Endothelial cell of umbilical vein (primary cell): Measurements from ENCODE around the gene THSD7A. TPM values are rescaled to one million over a fixed set of nuclear protein-coding genes. Genes with fewer than 3 reads are reported as not detected.

Experiments used
- BruUV-seq: library from RNA; stranded (reverse); fragments of 400-500 nt; replicated peaks from 2 replicates; lab custom pipeline; 2021; lab: Mats Ljungman, UMichigan
- CTCF ChIA-PET: fragments of 300-600, 350-600 bp; sonication (Branson Sonifier 250); formaldehyde crosslinking; loops from one replicate; lab custom pipeline; 2021; ENCODE audit warnings: antibody characterized with exemption, inconsistent platforms; lab: Charles Lee
- POLR2A ChIA-PET: fragments of 300-600, 350-600 bp; sonication (Branson Sonifier 250); formaldehyde crosslinking; loops from one replicate; lab custom pipeline; 2021; ENCODE audit warnings: antibody characterized with exemption, inconsistent platforms; lab: Charles Lee
- DNase-seq: peaks from one replicate; pipeline ENCODE4 v3.0.0-alpha.2; 2011; ENCODE audit warnings: low read depth, low spot score
- FAIRE-seq: peaks from 2 replicates; lab custom pipeline; 2011; peaks lifted over from hg19 to GRCh38; lab: Jason Lieb, UNC
- H2AFZ ChIP-seq: 2 replicates; pipeline ENCODE4 v1.6.0; 2012; ENCODE audit warnings: low read depth, low read length, control low read depth, inconsistent platforms
- H3K27ac ChIP-seq: 2 replicates; pipeline ENCODE4 v1.5.1; 2011; ENCODE audit warnings: low read depth, mild to moderate bottlenecking, control low read depth, low read length, moderate library complexity; ENCODE audit not compliant: insufficient read depth
- H3K27me3 ChIP-seq, 2 experiments: 2 replicates each; pipeline versions ENCODE4 v1.6.0 to v1.6.1; 2011; ENCODE audit warnings: low read length in 2 of 2, mixed read lengths in 1 of 2; ENCODE audit not compliant: control insufficient read depth in 2 of 2, insufficient read depth in 2 of 2
- H3K36me3 ChIP-seq, 2 experiments: 2 replicates in 1 of 2; 3 replicates in 1 of 2; pipeline ENCODE4 v1.5.1; 2011; ENCODE audit warnings: low read length in 2 of 2, mild to moderate bottlenecking in 1 of 2, moderate library complexity in 1 of 2; ENCODE audit not compliant: control insufficient read depth in 2 of 2, insufficient read depth in 2 of 2; ENCODE audit errors: extremely low read depth in 1 of 2
- H3K4me1 ChIP-seq: 3 replicates; pipeline ENCODE4 v1.5.1; 2011; ENCODE audit warnings: mild to moderate bottlenecking, low read length; ENCODE audit not compliant: control insufficient read depth, insufficient read depth; ENCODE audit errors: extremely low read depth
- H3K4me2 ChIP-seq: 2 replicates; pipeline ENCODE4 v1.6.1; 2011; ENCODE audit warnings: low read length, control low read depth, mixed read lengths; ENCODE audit not compliant: insufficient read depth
- H3K4me3 ChIP-seq, 3 experiments: fragments of 200-600 bp in 1 of 3; sonication (generic), shearing (Covaris generic) in 1 of 3; replicated peaks in 1 of 3; 2 replicates each; pipeline ENCODE4 v1.5.1; 2011 to 2016; ENCODE audit warnings: control low read depth in 3 of 3, low read length in 3 of 3, mild to moderate bottlenecking in 2 of 3, inconsistent platforms in 1 of 3, low read depth in 1 of 3, moderate library complexity in 1 of 3; ENCODE audit not compliant: insufficient read depth in 1 of 3
- H3K79me2 ChIP-seq: 2 replicates; pipeline ENCODE4 v1.6.0; 2012; ENCODE audit warnings: low read length, inconsistent platforms; ENCODE audit not compliant: control insufficient read depth, insufficient read depth
- H3K9ac ChIP-seq: replicated peaks from 2 replicates; pipeline ENCODE3; 2011; ENCODE audit warnings: low read length, control low read depth; ENCODE audit not compliant: insufficient read depth; ENCODE audit errors: extremely low read depth
- H3K9me1 ChIP-seq: replicated peaks from 3 replicates; pipeline ENCODE4 v1.6.0; 2011; ENCODE audit warnings: mild to moderate bottlenecking, low read length; ENCODE audit not compliant: control insufficient read depth, insufficient read depth; ENCODE audit errors: extremely low read depth
- H3K9me3 ChIP-seq: replicated peaks from 2 replicates; pipeline ENCODE4 v1.5.1; 2012; ENCODE audit warnings: low read length, inconsistent platforms; ENCODE audit not compliant: control insufficient read depth, insufficient read depth
- H4K20me1 ChIP-seq: replicated peaks from 2 replicates; pipeline ENCODE3; 2011; ENCODE audit warnings: mild to moderate bottlenecking, low read length; ENCODE audit not compliant: control insufficient read depth, insufficient read depth; ENCODE audit errors: extremely low read depth
- CTCF ChIP-seq, 2 donors: IDR thresholded peaks; 1 replicate in 1 of 2; 2 replicates in 1 of 2; pipeline ENCODE4 v1.5.1; 2011; ENCODE audit warnings: low read length in 2 of 2, mild to moderate bottlenecking in 2 of 2, moderate library complexity in 2 of 2, control low read depth in 1 of 2, inconsistent platforms in 1 of 2, low read depth in 1 of 2; ENCODE audit not compliant: insufficient read depth in 1 of 2; ENCODE audit errors: extremely low read depth in 1 of 2
- EZH2 ChIP-seq: IDR thresholded peaks from 2 replicates; pipeline ENCODE4 v1.6.1; 2012; ENCODE audit warnings: borderline replicate concordance, low read depth, mild to moderate bottlenecking, moderate library complexity, low read length, inconsistent platforms; ENCODE audit not compliant: severe bottlenecking
- FOS ChIP-seq: IDR thresholded peaks from 2 replicates; pipeline ENCODE4 v1.6.1; 2011; ENCODE audit warnings: mild to moderate bottlenecking, low read length, moderate library complexity, borderline replicate concordance; ENCODE audit not compliant: insufficient read depth
- GATA2 ChIP-seq: IDR thresholded peaks from 2 replicates; pipeline ENCODE4 v1.7.0; 2011; ENCODE audit warnings: low read depth, mild to moderate bottlenecking, moderate library complexity, mixed read lengths, low read length; ENCODE audit not compliant: insufficient read length, insufficient read depth
- JUN ChIP-seq: IDR thresholded peaks from 2 replicates; pipeline ENCODE4 v1.6.1; 2011; ENCODE audit warnings: borderline replicate concordance, low read depth; ENCODE audit not compliant: insufficient read length, insufficient read depth
- MYC ChIP-seq: IDR thresholded peaks from one replicate; pipeline ENCODE4 v1.6.1; 2011; ENCODE audit warnings: mild to moderate bottlenecking, low read depth, low read length
- POLR2A ChIP-seq: IDR thresholded peaks from 2 replicates; pipeline ENCODE4 v1.6.1; 2012; ENCODE audit warnings: low read depth, mild to moderate bottlenecking, control low read depth, low read length
- POLR2AphosphoS5 ChIP-seq: IDR thresholded peaks from 2 replicates; pipeline ENCODE4 v1.6.1; 2012; ENCODE audit warnings: low read depth, mild to moderate bottlenecking, control low read depth, low read length, moderate library complexity; ENCODE audit not compliant: insufficient read depth
- dilution Hi-C: fragments of 300-500 bp; cut with MboI; formaldehyde crosslinking; loops from one replicate; pipeline ENCODE4 v1.15.0; 2019; ENCODE audit warnings: low sequenced_read_pairs; ENCODE audit not compliant: extremely low pct_ligation_motif_present
- intact Hi-C: fragments of 100-400 bp; cut with micrococcal nuclease; formaldehyde crosslinking; loops from one replicate; pipeline ENCODE4 v1.10.0; 2022
- polyA plus RNA-seq, 4 experiments: library from polyadenylated mRNA; depleted of rRNA in 3 of 4; stranded (reverse) in 3 of 4; unstranded in 1 of 4; fragments of >200 nt; gene quantifications; 2 replicates each; pipeline versions ENCODE4 v1.2.1 to v1.2.3, GENCODE V29; 2011 to 2012; ENCODE audit warnings: missing spikeins in 1 of 4
- total RNA-seq: library from RNA; stranded (reverse); gene quantifications from 2 replicates; pipeline ENCODE4 v1.2.3, GENCODE V29; 2021
- TF ChIP-seq, protein P1 (sequence below): IDR thresholded peaks from 2 replicates; pipeline ENCODE4 v1.6.1; 2011; ENCODE audit not compliant: insufficient read depth, insufficient read length

Gene THSD7A
- total and polyA plus RNA-seq, 2 donors (not counting 3 experiments of a cell fraction or from before 2014, with no cell fraction given), result 3.3 to 12.7 TPM

GRCh38 chr7:11331128-11332102 is 500.6 kb downstream of the THSD7A start:
- no peaks in the 10 kb centered on the region for H4K20me1 ChIP-seq
- no peak overlapping the region for H3K27ac ChIP-seq
- H3K9me3 ChIP-seq, result no peaks in the 10 kb centered on the region
- no TSS peak for BruUV-seq
- H3K27me3 ChIP-seq, result no peaks in the 10 kb centered on the region
- no peaks in the 10 kb centered on the region for H3K9me1 ChIP-seq
- ChIA-PET CTCF (interaction anchor here (0.7 kb wide), 1 partner anchor 12 kb away, joined by 5 read pairs; no protein-coding TSS in a partner anchor), POLR2A (no interaction called here)
- H3K4me2 ChIP-seq, result no peak overlapping the region
- TF ChIP-seq JUN, result no peak
- TF ChIP-seq FOS, result no peak
- TF ChIP-seq MYC, result no peak
- no peak for TF ChIP-seq EZH2
- no peak for TF ChIP-seq POLR2A
- TF ChIP-seq, protein P1, sequence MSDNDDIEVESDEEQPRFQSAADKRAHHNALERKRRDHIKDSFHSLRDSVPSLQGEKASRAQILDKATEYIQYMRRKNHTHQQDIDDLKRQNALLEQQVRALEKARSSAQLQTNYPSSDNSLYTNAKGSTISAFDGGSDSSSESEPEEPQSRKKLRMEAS, result no peak
- H2AFZ ChIP-seq, result no peak overlapping the region
- dilution Hi-C loops, result no loop called here
- FAIRE-seq (no peak), DNase-seq (no peak)
- no peaks in the 10 kb centered on the region for H3K36me3 ChIP-seq
- no peaks in the 10 kb centered on the region for H3K79me2 ChIP-seq
- H3K4me1 ChIP-seq, result no peaks in the 10 kb centered on the region
- H3K9ac ChIP-seq, result no peak overlapping the region
- intact Hi-C loops, result no loop called here
- H3K4me3 ChIP-seq, result no peak overlapping the region

DNA sequence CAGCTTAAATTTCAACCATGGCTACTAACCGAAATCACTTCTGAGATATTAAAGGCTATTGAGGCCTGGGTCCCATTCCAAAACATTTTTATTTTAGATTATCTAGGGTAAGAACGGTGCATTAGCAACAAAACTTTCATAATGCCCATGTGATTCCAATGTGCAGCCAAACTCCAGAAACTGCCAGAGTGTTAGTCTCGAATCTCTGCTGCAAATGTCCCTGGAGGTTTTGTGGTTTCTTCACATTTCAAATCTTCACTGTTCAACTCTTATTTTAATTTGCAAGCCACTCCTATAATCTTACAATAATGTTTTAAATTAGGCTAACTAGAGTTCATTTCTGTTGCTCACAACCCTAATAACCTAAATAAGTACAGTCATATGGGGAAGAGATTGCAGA is 501.3 kb downstream of the THSD7A start:
- Histone ChIP-seq H3K79me2 (no peaks in the 10 kb centered on the region), H3K9me1 (no peaks in the 10 kb centered on the region), H3K4me2 (no peak overlapping the region), H3K9ac (no peak overlapping the region), H3K36me3 (no peaks in the 10 kb centered on the region), H4K20me1 (no peaks in the 10 kb centered on the region), H3K4me3 (no peak overlapping the region), H2AFZ (no peak overlapping the region), H3K27me3 (no peaks in the 10 kb centered on the region), H3K9me3 (no peaks in the 10 kb centered on the region), H3K4me1 (no peaks in the 10 kb centered on the region), H3K27ac (no peak overlapping the region)
- dilution Hi-C loops, result no loop called here
- CTCF ChIA-PET, result interaction anchor here (1.8 kb wide), 1 partner anchor 13 kb away, joined by 9 read pairs; no protein-coding TSS in a partner anchor
- DNase-seq, result no peak
- no peak for TF ChIP-seq JUN
- no peak for TF ChIP-seq POLR2A
- TF ChIP-seq, protein P1, result no peak
- TF ChIP-seq FOS, result no peak
- no peak for TF ChIP-seq EZH2
- no peak for TF ChIP-seq MYC
- TF ChIP-seq CTCF (IDR thresholded peaks at IDR 0.05; ENCODE audit: extremely low read depth in 1 of 2, insufficient read depth in 1 of 2, low read depth in 1 of 2, low read length in 2 of 2), result no peak
- no peak for TF ChIP-seq POLR2AphosphoS5
- TF ChIP-seq GATA2, result no peak
- intact Hi-C loops, result no loop called here
- BruUV-seq, result no TSS peak
- POLR2A ChIA-PET, result no interaction called here
- no peak for FAIRE-seq
